Measurements from ENCODE around the gene ADH5. TPM values are rescaled to one million over a fixed set of nuclear protein-coding genes. Genes with fewer than 3 reads are reported as not detected.
"Not testable (repeated sequence)": the region's sequence is repeated elsewhere in the genome, so short reads cannot be mapped to it uniquely, and the experiment has no call there.

ADH5 gene
- total and polyA plus RNA-seq, 5 experiments from 2014 or later = 84.9 to 137 (median 125) TPM

- Mint-ChIP-seq H3K4me3 (no peak overlapping the region), H3K27me3 (no peaks in the 10 kb centered on the region), H3K27ac (no peak overlapping the region), H3K9me3 (peaks cover 0 to 6% (median 0%) of the 10 kb centered on the region in 9 donors), H3K36me3 (peaks cover 4 to 12% (median 10%) of the 10 kb centered on the region in 3 donors), H3K4me1 (peaks cover 0 to 6% (median 1%) of the 10 kb centered on the region in 4 donors)
- ATAC-seq (no peak), DNase-seq (no peak)
- POLR2A ChIA-PET = no interaction called here
Measured at GRCh38 chr4:99103166-99103565, 14.6 kb upstream of the ADH5 start.

GRCh38 chr4:99102634-99103033 lies 14.0 kb upstream of the ADH5 start:
- no peak for ATAC-seq
- DNase-seq = no peak
- Mint-ChIP-seq H3K9me3 (peaks cover 0 to 6% (median 0%) of the 10 kb centered on the region in 9 donors), H3K4me1 (peaks cover 0 to 6% (median 1%) of the 10 kb centered on the region in 4 donors), H3K4me3 (no peak overlapping the region), H3K36me3 (peaks cover 4 to 12% (median 10%) of the 10 kb centered on the region in 3 donors), H3K27me3 (no peaks in the 10 kb centered on the region), H3K27ac (no peak overlapping the region)
- POLR2A ChIA-PET = no interaction called here

- no peak for DNase-seq
- peaks cover 0 to 2% (median 0%) of the 10 kb centered on the region in 5 donors for H3K27me3 Mint-ChIP-seq
- no peak overlapping the region for H3K4me3 Mint-ChIP-seq
- POLR2A ChIA-PET = no interaction called here
- H3K9me3 Mint-ChIP-seq = peaks cover 0 to 18% (median 0%) of the 10 kb centered on the region in 9 donors
- H3K4me1 Mint-ChIP-seq = peaks cover 0 to 6% (median 1%) of the 10 kb centered on the region in 4 donors
- H3K36me3 Mint-ChIP-seq = peaks cover 4 to 17% (median 10%) of the 10 kb centered on the region in 3 donors
- no peak for ATAC-seq
- no peak overlapping the region for H3K27ac Mint-ChIP-seq
Measured at GRCh38 chr4:99100876-99101275, 12.3 kb upstream of the ADH5 start.

GRCh38 chr4:99099814-99100213 lies 11.2 kb upstream of the ADH5 start:
- POLR2A ChIA-PET, H3K27ac Mint-ChIP-seq, H3K4me3 Mint-ChIP-seq, H3K27me3 Mint-ChIP-seq, ATAC-seq, H3K4me1 Mint-ChIP-seq, DNase-seq: not testable (repeated sequence)
- peaks cover 4 to 17% (median 10%) of the 10 kb centered on the region in 3 donors for H3K36me3 Mint-ChIP-seq
- H3K9me3 Mint-ChIP-seq = peaks cover 0 to 18% (median 0%) of the 10 kb centered on the region in 9 donors

- Mint-ChIP-seq H3K27me3 (peaks cover 0 to 2% (median 0%) of the 10 kb centered on the region in 5 donors), H3K36me3 (peaks cover 4 to 17% (median 10%) of the 10 kb centered on the region in 3 donors), H3K9me3 (peaks cover 0 to 18% (median 0%) of the 10 kb centered on the region in 9 donors), H3K4me3 (no peak overlapping the region), H3K27ac (no peak overlapping the region), H3K4me1 (peaks cover 0 to 6% (median 1%) of the 10 kb centered on the region in 4 donors)
- DNase-seq (no peak), ATAC-seq (no peak)
- POLR2A ChIA-PET = no interaction called here
Measured at GRCh38 chr4:99099311-99099710, 10.7 kb upstream of the ADH5 start.

- DNase-seq, H3K4me3 Mint-ChIP-seq, H3K27me3 Mint-ChIP-seq, H3K27ac Mint-ChIP-seq, ATAC-seq, POLR2A ChIA-PET: not testable (repeated sequence)
- peaks cover 0 to 29% (median 13%) of the 10 kb centered on the region in 3 donors for H3K36me3 Mint-ChIP-seq
- H3K4me1 Mint-ChIP-seq = peaks cover 16 to 45% (median 35%) of the 10 kb centered on the region in 4 donors
- peaks cover 0 to 35% (median 3%) of the 10 kb centered on the region in 9 donors for H3K9me3 Mint-ChIP-seq
Measured at GRCh38 chr4:99091841-99092240, 3.3 kb upstream of the ADH5 start.

GRCh38 chr4:99091216-99091575 lies 2.6 kb upstream of the ADH5 start:
- H3K36me3 Mint-ChIP-seq = peaks cover 4 to 29% (median 9%) of the 10 kb centered on the region in 3 donors
- H3K4me3 Mint-ChIP-seq = peak overlapping the region in 1 of 10 donors; percentile 18
- no peak for ATAC-seq
- peaks cover 0 to 29% (median 3%) of the 10 kb centered on the region in 9 donors for H3K9me3 Mint-ChIP-seq
- H3K4me1 Mint-ChIP-seq = peaks cover 18 to 51% (median 41%) of the 10 kb centered on the region in 4 donors
- POLR2A ChIA-PET = no interaction called here
- no peak for DNase-seq
- H3K27ac Mint-ChIP-seq = peak overlapping the region in 2 of 10 donors; percentile 25 to 65
- H3K27me3 Mint-ChIP-seq = no peaks in the 10 kb centered on the region

- peaks cover 6 to 29% (median 9%) of the 10 kb centered on the region in 3 donors for H3K36me3 Mint-ChIP-seq
- peak overlapping the region in 7 of 10 donors; percentile 25 to 97 (median 65) for H3K27ac Mint-ChIP-seq
- no peak for ATAC-seq
- peak overlapping the region in 8 of 10 donors; percentile 31 to 92 (median 50) for H3K4me3 Mint-ChIP-seq
- H3K4me1 Mint-ChIP-seq = peaks cover 19 to 54% (median 44%) of the 10 kb centered on the region in 4 donors
- POLR2A ChIA-PET = no interaction called here
- no peak for DNase-seq
- H3K9me3 Mint-ChIP-seq = peaks cover 0 to 29% (median 3%) of the 10 kb centered on the region in 9 donors
- no peaks in the 10 kb centered on the region for H3K27me3 Mint-ChIP-seq
Measured at GRCh38 chr4:99090481-99091215, 2.1 kb upstream of the ADH5 start.

- Mint-ChIP-seq H3K4me1 (peaks cover 19 to 73% (median 56%) of the 10 kb centered on the region in 4 donors), H3K4me3 (peak overlapping the region; percentile 92 to 99 (median 98)), H3K36me3 (peaks cover 9 to 31% (median 26%) of the 10 kb centered on the region in 3 donors), H3K27ac (peak overlapping the region; percentile 97 to 99 (median 99)), H3K9me3 (peaks cover 0 to 24% (median 3%) of the 10 kb centered on the region in 9 donors), H3K27me3 (no peaks in the 10 kb centered on the region)
- peak in 1 of 10 donors; percentile 2 for DNase-seq
- POLR2A ChIA-PET = interaction anchor here (0.5 to 2.8 kb wide), 13 partner anchors 10 to 945 kb away, joined by 3 to 32 read pairs (median 9); partner anchors contain the start of genes DNAJB14, EIF4E, H2AZ1 and METAP1
- ATAC-seq = peak; percentile 19 to 26
Measured at GRCh38 chr4:99088023-99088449, 552 bp downstream of the ADH5 start.

GRCh38 chr4:99084595-99084994 lies 4.0 kb downstream of the ADH5 start:
- no peaks in the 10 kb centered on the region for H3K9me3 Mint-ChIP-seq
- ATAC-seq = no peak
- POLR2A ChIA-PET = no interaction called here
- DNase-seq = no peak
- no peaks in the 10 kb centered on the region for H3K27me3 Mint-ChIP-seq
- peaks cover 16 to 59% (median 45%) of the 10 kb centered on the region in 4 donors for H3K4me1 Mint-ChIP-seq
- peaks cover 10 to 65% (median 25%) of the 10 kb centered on the region in 3 donors for H3K36me3 Mint-ChIP-seq
- peak overlapping the region in 1 of 10 donors; percentile 79 for H3K27ac Mint-ChIP-seq
- H3K4me3 Mint-ChIP-seq = no peak overlapping the region

- Mint-ChIP-seq H3K27ac (no peak overlapping the region), H3K9me3 (no peaks in the 10 kb centered on the region), H3K4me1 (peaks cover 10 to 43% (median 28%) of the 10 kb centered on the region in 4 donors), H3K27me3 (no peaks in the 10 kb centered on the region), H3K36me3 (peaks cover 5 to 88% (median 34%) of the 10 kb centered on the region in 3 donors), H3K4me3 (no peak overlapping the region)
- POLR2A ChIA-PET = no interaction called here
- DNase-seq (no peak), ATAC-seq (no peak)
Measured at GRCh38 chr4:99082192-99082591, 6.4 kb downstream of the ADH5 start.

GRCh38 chr4:99080869-99081268 lies 7.7 kb downstream of the ADH5 start:
- POLR2A ChIA-PET = not testable (repeated sequence)

More at GRCh38 chr4:99080869-99081268, 7.7 kb downstream of the ADH5 start:
- not testable (repeated sequence) for DNase-seq, H3K27me3 Mint-ChIP-seq, H3K9me3 Mint-ChIP-seq, ATAC-seq, H3K4me3 Mint-ChIP-seq
- Mint-ChIP-seq H3K27ac (peak overlapping the region in 4 of 10 donors; percentile 5 to 36 (median 13)), H3K36me3 (peaks cover 5 to 96% (median 37%) of the 10 kb centered on the region in 3 donors), H3K4me1 (peaks cover 6 to 30% (median 17%) of the 10 kb centered on the region in 4 donors)

Measured in naive thymus-derived CD8-positive, alpha-beta T cell (primary cell).